Measurements from ENCODE around the gene CAVIN4.

Gene CAVIN4

GRCh38 chr9:100597236-100597635, 19.4 kb downstream of the CAVIN4 start:
- no peak for DNase-seq (ENCODE audit: low read depth in 2 of 2)
- H3K4me3 ChIP-seq (replicated peaks in 1 of 2; ENCODE audit: low read depth in 2 of 2, low read length in 2 of 2) = no peak overlapping the region
- TF ChIP-seq, protein P1, sequence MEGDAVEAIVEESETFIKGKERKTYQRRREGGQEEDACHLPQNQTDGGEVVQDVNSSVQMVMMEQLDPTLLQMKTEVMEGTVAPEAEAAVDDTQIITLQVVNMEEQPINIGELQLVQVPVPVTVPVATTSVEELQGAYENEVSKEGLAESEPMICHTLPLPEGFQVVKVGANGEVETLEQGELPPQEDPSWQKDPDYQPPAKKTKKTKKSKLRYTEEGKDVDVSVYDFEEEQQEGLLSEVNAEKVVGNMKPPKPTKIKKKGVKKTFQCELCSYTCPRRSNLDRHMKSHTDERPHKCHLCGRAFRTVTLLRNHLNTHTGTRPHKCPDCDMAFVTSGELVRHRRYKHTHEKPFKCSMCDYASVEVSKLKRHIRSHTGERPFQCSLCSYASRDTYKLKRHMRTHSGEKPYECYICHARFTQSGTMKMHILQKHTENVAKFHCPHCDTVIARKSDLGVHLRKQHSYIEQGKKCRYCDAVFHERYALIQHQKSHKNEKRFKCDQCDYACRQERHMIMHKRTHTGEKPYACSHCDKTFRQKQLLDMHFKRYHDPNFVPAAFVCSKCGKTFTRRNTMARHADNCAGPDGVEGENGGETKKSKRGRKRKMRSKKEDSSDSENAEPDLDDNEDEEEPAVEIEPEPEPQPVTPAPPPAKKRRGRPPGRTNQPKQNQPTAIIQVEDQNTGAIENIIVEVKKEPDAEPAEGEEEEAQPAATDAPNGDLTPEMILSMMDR (IDR thresholded peaks at IDR 0.05; ENCODE audit: low read depth, low read length) = no peak

DNA sequence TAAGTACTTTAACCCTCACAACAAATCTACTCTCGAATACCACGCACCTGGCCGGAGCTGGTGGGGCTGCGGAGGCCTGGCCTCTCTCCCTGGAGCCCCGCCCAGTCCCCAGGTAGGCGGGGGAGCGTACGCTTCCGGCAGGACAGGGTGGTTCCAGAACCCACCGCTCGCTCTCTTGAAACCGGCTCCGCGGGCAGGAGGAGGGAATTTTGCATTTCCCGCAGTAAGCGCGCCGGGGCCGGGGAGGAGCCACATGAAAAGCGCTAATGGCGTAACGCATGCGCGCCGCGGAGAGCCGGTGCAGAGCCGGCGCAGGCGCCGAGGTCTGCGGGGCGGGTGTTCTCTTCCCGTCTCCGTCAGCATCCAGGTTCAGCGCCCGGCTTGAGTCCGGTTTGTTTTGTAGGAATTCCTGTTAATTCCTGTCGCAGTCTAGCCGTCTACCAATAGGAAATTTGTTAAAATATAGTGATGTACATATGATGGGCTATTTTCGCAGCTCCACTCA, 20.8 kb downstream of the CAVIN4 start:
- H3K4me3 ChIP-seq (replicated peaks in 1 of 2; ENCODE audit: low read depth in 2 of 2, low read length in 2 of 2) = peak overlapping the region; percentile 48 to 53
- TF ChIP-seq, protein P1 (IDR thresholded peaks at IDR 0.05; ENCODE audit: low read depth, low read length) = no peak
- DNase-seq (ENCODE audit: low read depth in 2 of 2) = peak; percentile 78 to 80

DNA sequence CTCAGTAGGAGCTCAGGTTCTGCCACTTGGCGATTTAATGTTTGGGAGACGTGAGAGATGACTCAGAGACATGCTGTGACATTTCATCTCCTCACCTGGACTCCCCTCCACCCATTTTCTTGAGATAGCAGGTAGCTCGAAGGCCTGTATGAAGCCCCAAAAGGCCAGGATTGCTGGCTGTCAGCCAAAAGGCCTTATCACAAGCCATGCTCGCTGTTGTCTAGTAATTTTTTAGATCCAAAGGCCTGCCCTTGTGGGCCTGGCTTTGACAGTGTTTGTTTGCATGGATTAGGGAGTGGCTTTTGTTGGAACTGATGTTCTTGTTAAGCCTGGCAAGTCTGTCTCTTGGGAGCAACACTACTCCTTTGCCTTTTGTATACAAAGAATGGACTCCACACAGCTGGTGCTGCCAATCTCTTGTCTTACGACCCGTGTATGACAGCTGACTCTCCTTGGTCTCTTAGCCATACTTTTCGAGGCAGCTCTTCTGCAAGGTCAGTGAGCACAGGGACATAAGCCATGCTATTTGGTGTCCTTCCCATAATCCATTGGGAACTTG, 22.7 kb downstream of the CAVIN4 start:
- TF ChIP-seq, protein P1 (IDR thresholded peaks at IDR 0.05; ENCODE audit: low read depth, low read length) = no peak
- DNase-seq (ENCODE audit: low read depth in 2 of 2) = no peak
- H3K4me3 ChIP-seq (replicated peaks in 1 of 2; ENCODE audit: low read depth in 2 of 2, low read length in 2 of 2) = no peak overlapping the region

DNA sequence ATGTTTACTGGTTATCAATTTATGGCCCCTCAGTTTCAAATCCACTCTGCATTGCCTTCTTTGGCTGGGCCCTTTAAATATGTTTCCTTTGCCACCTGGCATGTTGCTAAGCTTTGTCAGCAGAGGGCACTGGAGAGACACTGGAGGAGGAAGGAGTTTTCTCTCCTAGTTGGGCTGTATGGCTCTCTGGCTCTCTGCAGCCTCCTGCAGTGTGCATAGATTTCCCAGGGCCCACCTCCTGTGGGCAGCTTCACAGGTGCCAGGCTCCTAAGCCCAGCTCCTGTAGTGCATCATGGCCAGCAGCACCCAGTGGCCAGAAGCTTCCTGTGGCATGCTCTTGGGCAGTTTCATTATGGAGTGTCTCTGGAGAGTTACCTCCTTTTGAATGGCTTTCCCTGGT, 23.3 kb downstream of the CAVIN4 start:
- TF ChIP-seq, protein P1 (IDR thresholded peaks at IDR 0.05; ENCODE audit: low read depth, low read length) = peak; percentile 87
- DNase-seq (ENCODE audit: low read depth in 2 of 2) = peak; percentile 73 to 74
- no peak overlapping the region for H3K4me3 ChIP-seq (replicated peaks in 1 of 2; ENCODE audit: low read depth in 2 of 2, low read length in 2 of 2)

DNA sequence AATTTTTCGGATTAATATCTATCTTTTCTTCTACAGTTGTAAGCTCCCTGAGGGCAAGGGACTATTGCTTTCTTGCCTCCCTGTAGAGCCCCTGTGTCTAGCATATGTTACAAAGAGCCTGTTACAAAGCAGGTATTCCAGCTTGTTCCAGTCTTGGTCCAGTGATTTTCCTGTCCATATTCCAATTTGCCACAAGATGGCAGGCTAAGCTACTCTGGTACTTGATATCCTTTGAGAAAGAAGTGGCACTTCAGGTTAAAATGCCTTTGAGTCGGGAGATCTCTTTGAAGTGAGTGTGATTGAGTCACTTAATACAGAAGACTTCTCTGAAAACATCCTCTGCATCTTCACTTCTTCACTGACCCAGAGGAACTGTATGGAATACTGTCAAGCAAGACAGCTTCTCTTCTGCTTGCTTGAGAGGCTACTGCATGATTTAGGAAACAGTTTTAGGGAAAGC, 24.5 kb downstream of the CAVIN4 start:
- peak; percentile 62 to 74 for DNase-seq (ENCODE audit: low read depth in 2 of 2)
- no peak overlapping the region for H3K4me3 ChIP-seq (replicated peaks in 1 of 2; ENCODE audit: low read depth in 2 of 2, low read length in 2 of 2)
- TF ChIP-seq, protein P1 (IDR thresholded peaks at IDR 0.05; ENCODE audit: low read depth, low read length) = peak; percentile 73

DNA sequence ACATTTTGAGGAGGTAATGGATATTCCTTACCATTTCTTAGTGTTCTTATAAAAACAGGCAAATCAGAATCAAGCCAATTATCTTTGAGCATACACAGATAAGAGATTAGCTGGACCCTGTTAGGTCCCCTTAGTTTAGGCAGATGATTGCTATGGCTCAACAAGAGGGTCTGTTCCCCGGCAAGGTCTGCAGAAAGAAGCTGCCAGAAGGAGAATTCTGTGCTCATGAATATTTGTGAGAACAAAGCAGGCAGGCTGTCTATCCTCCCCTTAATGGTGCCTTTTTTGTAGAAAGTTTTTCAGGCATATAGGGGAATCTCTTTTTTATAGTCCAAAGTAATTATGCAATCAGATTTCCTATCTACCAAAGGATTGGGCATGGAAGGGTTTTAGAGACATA, 27.5 kb downstream of the CAVIN4 start:
- TF ChIP-seq, protein P1 (IDR thresholded peaks at IDR 0.05; ENCODE audit: low read depth, low read length) = no peak
- DNase-seq (ENCODE audit: low read depth in 2 of 2) = no peak
- no peak overlapping the region for H3K4me3 ChIP-seq (replicated peaks in 1 of 2; ENCODE audit: low read depth in 2 of 2, low read length in 2 of 2)

DNA sequence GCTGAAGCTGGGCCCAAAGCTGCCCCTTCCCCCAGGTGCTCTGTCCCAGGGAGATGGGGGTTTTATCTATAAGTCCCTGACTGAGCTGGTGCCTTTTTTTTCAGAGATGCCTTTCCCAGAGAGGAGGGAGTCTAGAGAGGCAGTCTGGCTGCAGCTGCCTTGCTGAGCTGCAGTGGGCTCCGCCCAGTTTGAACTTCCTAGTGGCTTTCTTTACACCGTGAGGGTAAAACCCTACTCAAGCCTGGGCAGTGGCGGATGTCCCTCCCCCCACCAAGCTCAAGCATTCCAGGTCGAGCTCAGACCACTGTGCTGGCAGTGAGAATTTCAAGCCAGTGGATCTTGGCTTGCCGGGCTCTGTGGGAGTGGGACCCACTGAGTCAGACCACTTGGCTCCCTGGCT, 41.3 kb downstream of the CAVIN4 start:
- TF ChIP-seq, protein P1 (IDR thresholded peaks at IDR 0.05; ENCODE audit: low read depth, low read length) = no peak
- no peak overlapping the region for H3K4me3 ChIP-seq (replicated peaks in 1 of 2; ENCODE audit: low read depth in 2 of 2, low read length in 2 of 2)
- DNase-seq (ENCODE audit: low read depth in 2 of 2) = no peak

All from cardiac fibroblast (primary cell).